GM18873 (cell line): Measurements from ENCODE around the gene SOS2.

ENCODE experiments used
- ATAC-seq: cut with Tn5 transposase; IDR thresholded peaks from one replicate; pipeline ENCODE4 v1.9.1; 2021; ENCODE audit warnings: mild to moderate bottlenecking, moderate library complexity, moderate number of reproducible peaks; ENCODE audit not compliant: unreplicated experiment, low FRiP score

SOS2 gene

GRCh38 chr14:50231475-50232275 is at the start of gene SOS2:
SOS2 (minus strand) TSS chr14:50231578; CDS start chr14:50231283, 295 bp downstream.
- peak; percentile 79 for ATAC-seq

GRCh38 chr14:50272498-50272897 is 41.1 kb upstream of the SOS2 start:
- no peak for ATAC-seq

DNA sequence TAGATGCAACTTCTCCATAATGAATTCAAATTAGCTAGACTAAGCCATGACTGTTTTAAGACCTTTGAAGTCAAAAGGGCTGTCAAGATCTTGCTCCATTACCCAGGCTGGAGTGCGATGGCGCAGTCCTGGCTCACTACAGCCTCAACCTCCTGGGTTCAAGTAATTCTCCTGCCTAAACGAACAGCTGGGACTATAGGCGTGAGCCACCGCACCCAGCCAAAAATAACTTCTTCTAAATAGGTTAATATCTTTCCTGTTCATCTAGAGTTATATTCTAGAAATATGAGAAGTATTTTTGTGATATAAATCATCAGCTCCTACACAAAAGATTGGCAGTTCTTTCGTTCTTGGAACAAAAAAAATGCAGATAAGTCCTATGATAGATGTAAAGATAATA is 39.6 kb upstream of the SOS2 start:
- no peak for ATAC-seq

- no peak for ATAC-seq
Measured at GRCh38 chr14:50265029-50265428, 33.7 kb upstream of the SOS2 start.

DNA sequence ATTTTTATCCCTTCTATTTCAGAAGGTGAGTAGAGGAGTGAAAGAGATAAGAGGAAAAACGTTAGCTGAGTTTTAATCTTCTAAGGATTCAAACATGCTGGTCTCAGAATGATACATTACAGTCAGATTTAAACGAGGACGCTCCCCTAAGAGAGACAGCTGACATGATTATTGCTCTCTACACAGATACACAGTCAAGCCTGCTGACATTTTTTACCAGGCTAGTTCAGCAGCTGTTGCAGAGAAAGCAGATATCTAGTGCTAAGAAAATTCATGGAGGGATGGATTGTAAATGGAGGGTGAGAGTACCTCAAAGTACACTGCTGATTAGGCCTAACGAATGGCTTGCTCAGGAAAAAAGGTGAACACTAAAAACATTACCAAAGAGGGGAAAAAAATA is 31.9 kb upstream of the SOS2 start:
- ATAC-seq: no peak

DNA sequence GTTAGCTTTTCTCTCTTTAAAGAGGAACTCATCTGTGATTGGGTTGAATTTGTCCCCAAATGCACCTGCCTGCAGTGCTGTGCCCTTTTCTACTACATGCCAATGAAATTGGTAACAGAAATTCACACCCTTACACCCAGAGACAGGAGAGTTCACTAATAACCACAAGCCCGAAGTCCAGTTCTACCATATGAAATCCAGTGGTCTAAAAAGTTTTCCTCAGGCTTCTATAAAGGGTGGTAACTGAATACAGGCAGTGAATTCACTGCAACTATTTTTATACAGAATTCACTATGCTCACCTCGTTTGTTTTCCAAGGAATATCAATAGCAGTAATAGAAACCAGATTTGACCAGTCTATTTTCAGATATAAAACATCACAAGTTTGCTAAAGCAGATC is 31.5 kb upstream of the SOS2 start:
- no peak for ATAC-seq

DNA sequence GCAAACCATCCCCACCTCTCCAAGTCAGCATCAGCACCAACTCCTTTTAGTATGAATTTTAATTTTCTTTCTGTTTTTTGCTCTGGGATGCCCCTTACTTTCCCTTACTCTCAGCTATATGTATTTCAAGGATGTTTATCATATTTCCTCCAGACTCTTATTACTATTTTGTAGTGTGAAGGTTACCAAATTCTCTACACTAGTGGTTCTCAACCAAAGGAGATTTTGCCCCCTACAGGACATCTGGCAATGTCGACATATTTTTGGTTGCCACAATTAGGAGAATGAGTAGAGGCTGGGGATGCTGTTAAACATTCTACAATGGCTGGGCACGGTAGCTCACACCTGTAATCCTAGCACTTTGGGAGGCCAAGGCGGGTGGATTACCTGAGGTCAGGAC is 29.1 kb upstream of the SOS2 start:
- no peak for ATAC-seq

DNA sequence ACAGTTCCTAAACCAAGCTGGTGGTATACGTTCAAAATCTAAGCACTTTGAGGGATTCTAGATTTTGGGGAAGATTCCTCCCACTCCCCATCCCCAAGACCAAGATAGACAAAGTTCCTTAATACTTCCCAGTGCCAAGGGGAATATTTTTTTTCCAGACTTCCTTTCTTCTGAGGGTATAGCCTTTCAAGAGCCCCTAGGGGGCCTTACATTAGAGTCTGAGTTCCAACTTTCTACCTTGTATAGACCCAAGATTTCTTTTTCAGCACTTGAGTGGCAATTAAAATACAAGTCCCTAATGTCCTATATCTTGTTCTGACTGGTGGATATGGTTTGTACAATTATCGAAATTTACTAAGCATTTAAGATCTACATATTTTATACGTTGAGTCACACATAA is 28.7 kb upstream of the SOS2 start:
- ATAC-seq: no peak

DNA sequence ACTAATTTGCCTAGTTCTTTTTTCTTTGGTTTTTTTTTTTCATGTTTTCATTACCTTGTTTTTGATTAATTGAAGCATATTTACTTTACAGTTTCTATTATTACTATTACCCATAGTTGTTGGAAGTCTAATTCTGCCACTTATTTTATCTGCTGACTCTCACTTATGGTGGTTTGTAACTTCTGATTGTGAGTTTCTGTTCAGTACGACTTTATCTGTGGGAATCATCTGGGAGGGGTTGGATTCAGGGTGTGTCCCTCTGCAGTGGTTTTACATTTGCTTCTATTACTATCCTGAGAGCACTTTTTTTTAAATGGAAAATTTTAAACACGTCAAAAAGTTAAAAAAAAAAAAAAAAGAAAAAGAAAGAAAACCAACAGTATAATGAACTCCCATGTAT is 26.4 kb upstream of the SOS2 start:
- ATAC-seq: no peak

GRCh38 chr14:50254248-50254647 is 22.9 kb upstream of the SOS2 start:
- no peak for ATAC-seq

- no peak for ATAC-seq
Measured at GRCh38 chr14:50249136-50249775, 17.9 kb upstream of the SOS2 start.

DNA sequence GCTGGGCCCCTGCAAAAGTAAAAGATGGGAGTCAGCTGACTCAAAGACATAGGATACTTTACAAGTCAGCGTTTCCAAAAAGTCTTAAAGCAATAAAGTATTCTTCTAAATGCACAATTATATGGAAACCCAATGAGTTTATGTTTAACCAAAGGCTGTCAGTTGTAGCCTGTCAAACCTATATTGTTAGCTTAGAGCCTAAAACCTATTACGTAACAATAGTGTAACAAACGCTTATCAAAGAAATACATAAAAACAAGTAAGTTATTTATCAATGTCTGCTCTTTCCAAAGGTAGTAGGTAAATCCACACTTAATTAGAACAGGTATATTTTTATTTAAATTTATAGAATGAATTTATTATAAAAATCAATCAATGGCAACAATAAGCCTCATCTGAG is 15.9 kb upstream of the SOS2 start:
- no peak for ATAC-seq

DNA sequence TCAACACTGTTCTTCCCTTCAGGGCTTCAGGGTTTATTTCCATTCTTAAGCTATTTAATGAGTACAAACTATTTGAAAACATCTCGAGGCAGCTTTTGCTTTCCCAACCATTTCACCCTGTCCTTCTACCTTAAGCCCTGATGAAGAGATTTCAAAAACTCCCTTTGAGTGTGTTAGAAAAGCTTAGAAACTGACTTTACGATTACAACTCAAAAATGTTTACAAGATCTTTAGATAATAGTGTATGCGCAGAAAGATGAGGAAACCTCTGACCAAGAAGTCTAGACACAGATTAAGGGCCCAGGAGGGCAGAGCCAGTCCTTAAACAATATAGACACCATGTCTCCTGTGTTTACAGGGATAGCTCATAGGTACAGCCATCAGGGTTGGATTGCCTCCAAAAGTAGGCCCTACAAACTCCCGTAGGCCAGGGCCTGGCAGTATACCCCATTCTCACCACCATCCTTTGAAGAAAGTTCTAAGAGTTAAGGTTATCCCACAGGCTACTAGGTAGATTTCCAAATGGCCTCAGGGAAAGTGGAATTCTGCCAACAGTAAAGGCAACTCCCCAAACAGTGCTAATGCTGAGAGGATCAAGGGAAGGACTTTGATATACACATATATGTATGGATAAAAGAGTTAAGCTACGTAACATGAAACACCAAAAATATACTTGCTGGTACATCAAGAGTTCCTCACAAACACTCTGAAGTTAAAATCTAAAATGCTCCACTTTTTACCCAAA is 11.4 kb upstream of the SOS2 start:
- ATAC-seq: no peak

GRCh38 chr14:50242096-50242495 is 10.7 kb upstream of the SOS2 start:
- no peak for ATAC-seq

- no peak for ATAC-seq
Measured at GRCh38 chr14:50237427-50237826, 6.0 kb upstream of the SOS2 start.

DNA sequence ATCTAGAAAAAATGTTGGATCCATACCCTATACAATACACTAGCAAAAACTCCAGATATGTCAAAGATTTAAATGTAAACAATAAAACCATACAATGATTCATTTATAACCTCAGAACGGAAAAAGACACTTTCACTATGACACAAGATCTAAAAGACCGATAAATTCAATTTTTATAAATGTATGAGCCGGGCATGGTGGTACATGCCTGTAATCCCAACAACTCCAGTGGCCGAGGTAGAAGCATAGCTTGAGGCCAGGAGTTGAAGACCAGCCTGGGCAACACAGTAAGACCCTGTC is 2.5 kb upstream of the SOS2 start:
- no peak for ATAC-seq

GRCh38 chr14:50233166-50233950 is 2.0 kb upstream of the SOS2 start:
- no peak for ATAC-seq

DNA sequence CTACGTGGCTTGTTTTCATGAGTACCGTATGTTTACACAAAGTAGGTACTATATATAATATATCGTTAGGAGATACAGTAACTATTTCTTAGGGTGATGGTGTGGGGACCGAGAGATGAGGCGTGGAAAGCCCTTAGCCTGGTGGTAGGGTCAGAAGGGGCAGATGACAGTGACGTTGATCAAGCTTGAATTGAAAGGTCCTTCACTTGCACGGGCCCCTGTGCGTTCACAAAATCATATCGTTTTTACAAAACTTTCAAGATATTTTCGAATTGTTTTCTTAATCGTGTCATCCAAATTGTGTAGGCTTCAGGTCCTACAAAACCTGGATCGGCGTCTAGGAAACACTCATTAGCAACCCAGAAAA is 881 bp upstream of the SOS2 start:
- no peak for ATAC-seq

GRCh38 chr14:50230701-50231474 is 490 bp downstream of the SOS2 start:
- peak; percentile 32 for ATAC-seq

GRCh38 chr14:50230401-50230700 is 1.0 kb downstream of the SOS2 start:
- ATAC-seq: no peak
